H9 (cell line): Measurements from ENCODE around the gene TMPRSS6. TPM values are rescaled to one million over a fixed set of nuclear protein-coding genes. Genes with fewer than 3 reads are reported as not detected.

Experiments
- DNase-seq: peaks from one replicate; pipeline ENCODE4 v3.0.0-alpha.2; 2017
- H2AFZ ChIP-seq: one replicate; pipeline ENCODE4 v1.6.1; 2013; ENCODE audit warnings: mild to moderate bottlenecking, low read length, control low read depth, moderate library complexity
- H2AK5ac ChIP-seq: 2 replicates; pipeline ENCODE4 v1.6.1; 2013; ENCODE audit warnings: low read length, control low read depth, mixed read lengths; ENCODE audit not compliant: insufficient read length
- H2BK120ac ChIP-seq: one replicate; pipeline ENCODE4 v1.6.1; 2013; ENCODE audit warnings: low read depth, mild to moderate bottlenecking, low read length, control low read depth, inconsistent platforms; ENCODE audit not compliant: poor library complexity, severe bottlenecking
- H2BK12ac ChIP-seq: 2 replicates; pipeline ENCODE4 v1.6.1; 2013; ENCODE audit warnings: low read length, control low read depth, mixed read lengths, low read depth; ENCODE audit not compliant: insufficient read length
- H2BK15ac ChIP-seq: 2 replicates; pipeline ENCODE4 v1.6.1; 2013; ENCODE audit warnings: low read depth, low read length, control low read depth
- H2BK20ac ChIP-seq: one replicate; pipeline ENCODE4 v1.6.1; 2013; ENCODE audit warnings: low read depth, mild to moderate bottlenecking, low read length, control low read depth, inconsistent platforms; ENCODE audit not compliant: poor library complexity, severe bottlenecking
- H2BK5ac ChIP-seq: 2 replicates; pipeline ENCODE4 v1.6.1; 2013; ENCODE audit warnings: low read length, control low read depth, mixed read lengths; ENCODE audit not compliant: insufficient read length
- H3K14ac ChIP-seq: 2 replicates; pipeline ENCODE4 v1.6.1; 2013; ENCODE audit warnings: low read length, control low read depth; ENCODE audit not compliant: insufficient read depth
- H3K18ac ChIP-seq: 2 replicates; pipeline ENCODE4 v1.6.1; 2013; ENCODE audit warnings: low read depth, mild to moderate bottlenecking, mixed read lengths, low read length, control low read depth; ENCODE audit not compliant: insufficient read length
- H3K23ac ChIP-seq: 2 replicates; pipeline ENCODE4 v1.6.1; 2013; ENCODE audit warnings: low read length, control low read depth, mixed read lengths, low read depth; ENCODE audit not compliant: insufficient read length
- H3K23me2 ChIP-seq: 2 replicates; pipeline ENCODE4 v1.6.1; 2013; ENCODE audit warnings: low read depth, mild to moderate bottlenecking, mixed read lengths, low read length, control low read depth; ENCODE audit not compliant: insufficient read length, poor library complexity, severe bottlenecking
- H3K27ac ChIP-seq: 2 replicates; pipeline ENCODE4 v1.5.1; 2013; ENCODE audit warnings: low read length, control low read depth, mixed read lengths, low read depth; ENCODE audit not compliant: insufficient read length
- H3K27me3 ChIP-seq: 2 replicates; pipeline ENCODE4 v1.6.1; 2013; ENCODE audit warnings: low read length, control low read depth, inconsistent platforms; ENCODE audit not compliant: insufficient read depth
- H3K4ac ChIP-seq: 2 replicates; pipeline ENCODE4 v1.6.1; 2013; ENCODE audit warnings: low read depth, mild to moderate bottlenecking, control low read depth, inconsistent platforms, low read length, moderate library complexity
- H3K4me1 ChIP-seq: 2 replicates; pipeline ENCODE4 v1.6.1; 2013; ENCODE audit warnings: low read length, control low read depth, inconsistent platforms; ENCODE audit not compliant: insufficient read depth
- H3K4me2 ChIP-seq: 2 replicates; pipeline ENCODE4 v1.6.1; 2013; ENCODE audit warnings: low read length, control low read depth, mixed read lengths; ENCODE audit not compliant: insufficient read length, insufficient read depth
- H3K56ac ChIP-seq: 2 replicates; pipeline ENCODE4 v1.6.1; 2013; ENCODE audit warnings: low read depth, mild to moderate bottlenecking, mixed read lengths, low read length, control low read depth; ENCODE audit not compliant: insufficient read length
- H3K79me1 ChIP-seq: 2 replicates; pipeline ENCODE4 v1.6.1; 2013; ENCODE audit warnings: low read depth, mild to moderate bottlenecking, moderate library complexity, low read length, control low read depth, inconsistent platforms; ENCODE audit not compliant: insufficient read depth, poor library complexity, severe bottlenecking
- H3K79me2 ChIP-seq: 2 replicates; pipeline ENCODE4 v1.6.1; 2013; ENCODE audit warnings: low read length, control low read depth, inconsistent platforms; ENCODE audit not compliant: insufficient read depth
- H3K9ac ChIP-seq: 2 replicates; pipeline ENCODE4 v1.6.1; 2013; ENCODE audit warnings: low read length, control low read depth, mixed read lengths; ENCODE audit not compliant: insufficient read length; ENCODE audit errors: extremely low read depth
- H3K9me3 ChIP-seq: one replicate; pipeline ENCODE4 v1.6.1; 2013; ENCODE audit warnings: low read depth, low read length, inconsistent platforms; ENCODE audit not compliant: control insufficient read depth
- H3T11ph ChIP-seq: one replicate; pipeline ENCODE4 v1.6.1; 2013; ENCODE audit warnings: mild to moderate bottlenecking, low read length, control low read depth, inconsistent platforms
- H4K20me1 ChIP-seq: one replicate; pipeline ENCODE4 v1.6.1; 2013; ENCODE audit not compliant: control insufficient read depth, insufficient read length, insufficient read depth
- H4K5ac ChIP-seq: 2 replicates; pipeline ENCODE4 v1.6.1; 2013; ENCODE audit warnings: low read depth, mild to moderate bottlenecking, mixed read lengths, low read length, control low read depth; ENCODE audit not compliant: insufficient read length
- H4K8ac ChIP-seq: replicated peaks from 2 replicates; pipeline ENCODE4 v1.6.1; 2013; ENCODE audit warnings: low read length, control low read depth, mixed read lengths, low read depth; ENCODE audit not compliant: insufficient read length
- H4K91ac ChIP-seq: 2 replicates; pipeline ENCODE4 v1.6.1; 2013; ENCODE audit warnings: low read depth, mild to moderate bottlenecking, moderate library complexity, mixed read lengths, low read length, control low read depth; ENCODE audit not compliant: insufficient read length
- H3K27ac Mint-ChIP-seq, 3 experiments: 2 replicates in 2 of 3; 3 replicates in 1 of 3; pipeline ENCODE4 v1.8.0; 2020 to 2021; ENCODE audit warnings: mixed read lengths in 3 of 3, mild to moderate bottlenecking in 1 of 3, moderate library complexity in 1 of 3
- H3K27me3 Mint-ChIP-seq: 2 replicates; pipeline ENCODE4 v1.8.0; 2021; ENCODE audit warnings: low read depth, mild to moderate bottlenecking, moderate library complexity, mixed read lengths
- H3K36me3 Mint-ChIP-seq, 3 experiments: 2 replicates in 2 of 3; 3 replicates in 1 of 3; pipeline ENCODE4 v1.8.0; 2020 to 2021; ENCODE audit warnings: low read depth in 3 of 3, mixed read lengths in 3 of 3; ENCODE audit not compliant: insufficient read depth in 1 of 3
- H3K4me1 Mint-ChIP-seq, 2 experiments: 2 replicates each; pipeline ENCODE4 v1.8.0; 2020; ENCODE audit warnings: mixed read lengths in 2 of 2
- H3K4me3 Mint-ChIP-seq, 2 experiments: 2 replicates in 1 of 2; 3 replicates in 1 of 2; pipeline ENCODE4 v1.8.0; 2020 to 2021; ENCODE audit warnings: mild to moderate bottlenecking in 2 of 2, mixed read lengths in 2 of 2, moderate library complexity in 1 of 2
- H3K9me3 Mint-ChIP-seq, 2 experiments: 2 replicates in 1 of 2; 3 replicates in 1 of 2; pipeline ENCODE4 v1.8.0; 2020; ENCODE audit warnings: mild to moderate bottlenecking in 2 of 2, mixed read lengths in 2 of 2, moderate library complexity in 1 of 2
- CTCF ChIP-seq: fragments of 200-600 bp; sonication (generic); conservative IDR thresholded peaks from 3 replicates; pipeline ENCODE4 v1.8.0; 2021; ENCODE audit warnings: antibody characterized with exemption, mild to moderate bottlenecking
- WGBS: extraction: QIAGEN DNeasy Blood & Tissue Kit; methylation state at CpG from one replicate; pipeline ENCODE4 v1.1.7; 2013; ENCODE audit warnings: missing lambda C conversion rate, low lambda C conversion rate, mixed read lengths; ENCODE audit not compliant: insufficient read length; ENCODE audit errors: extremely low coverage; 5-methylcytosine and 5-hydroxymethylcytosine counted together
- total RNA-seq: library from RNA; stranded (reverse); gene quantifications from 2 replicates; pipeline ENCODE4 v1.2.1, GENCODE V29; 2021

Gene TMPRSS6
- total RNA-seq, 1 experiment from 2014 or later = not detected

DNA sequence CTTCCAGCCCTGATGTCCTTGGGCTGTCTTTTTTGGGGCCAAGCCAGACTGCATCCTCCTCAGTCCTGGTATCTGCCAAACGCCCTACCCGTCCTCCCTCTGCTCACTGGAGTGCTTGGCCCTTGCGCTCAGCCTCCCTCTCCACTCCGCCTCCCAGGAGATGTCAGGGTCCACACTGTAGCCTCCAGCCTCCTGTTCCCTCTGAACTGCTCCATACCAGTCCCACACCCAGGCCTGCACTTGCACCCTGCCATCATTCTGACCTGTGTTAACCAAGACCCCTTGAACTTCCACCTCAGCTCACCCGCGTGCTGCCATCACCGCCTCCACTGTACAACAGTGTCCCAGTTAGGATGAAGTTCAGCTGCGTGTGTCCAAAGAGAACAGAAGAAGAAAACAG, 46.5 kb upstream of the TMPRSS6 start:
- Histone ChIP-seq H3K14ac (no peak overlapping the region), H4K20me1 (no peaks in the 10 kb centered on the region), H3K56ac (no peak overlapping the region), H2BK15ac (no peak overlapping the region), H3K4ac (no peak overlapping the region), H3K18ac (no peak overlapping the region), H3K23me2 (no peaks in the 10 kb centered on the region), H3K4me1 (no peaks in the 10 kb centered on the region), H4K8ac (no peak overlapping the region), H2BK20ac (no peak overlapping the region), H4K5ac (no peak overlapping the region), H3K4me2 (no peak overlapping the region), H2AK5ac (no peak overlapping the region), H2BK120ac (no peak overlapping the region), H3K27ac (no peak overlapping the region), H3K79me1 (no peaks in the 10 kb centered on the region), H2AFZ (no peak overlapping the region), H3K23ac (no peak overlapping the region), H3T11ph (no peak overlapping the region), H4K91ac (no peak overlapping the region), H3K9ac (no peak overlapping the region), H3K27me3 (no peaks in the 10 kb centered on the region), H3K79me2 (no peaks in the 10 kb centered on the region), H3K9me3 (no peaks in the 10 kb centered on the region), H2BK12ac (no peak overlapping the region), H2BK5ac (no peak overlapping the region)
- H3K27ac Mint-ChIP-seq = peak overlapping the region in 1 of 3 experiments; percentile 70; a peak in 1 of 7 replicates
- WGBS = no CpG with 5 or more reads among the region's 8 CpGs
- H3K4me1 Mint-ChIP-seq = peaks cover 3 to 7% of the 10 kb centered on the region in 2 experiments; a peak in 3 of 4 replicates
- H3K27me3 Mint-ChIP-seq = peaks cover 49% of the 10 kb centered on the region
- no peak overlapping the region for H3K4me3 Mint-ChIP-seq
- peaks cover 0 to 15% of the 10 kb centered on the region in 2 experiments; a peak in 2 of 5 replicates for H3K9me3 Mint-ChIP-seq
- peaks cover 0 to 7% (median under 1%) of the 10 kb centered on the region in 3 experiments; a peak in 4 of 7 replicates for H3K36me3 Mint-ChIP-seq
- TF ChIP-seq CTCF = no peak
- no peak for DNase-seq
